VCaP (cell line): ENCODE data around the gene VSX2.

Source experiments
- H3K27ac ChIP-seq: fragments of 450-650 bp; 2 replicates; pipeline ENCODE4 v1.5.1; 2017
- CTCF ChIP-seq: fragments of 450-650 bp; conservative IDR thresholded peaks from 2 replicates; pipeline ENCODE4 v1.5.1; 2017; ENCODE audit warnings: mild to moderate bottlenecking, moderate library complexity

The VSX2 gene

GRCh38 chr14:74203639-74204038, 35.6 kb upstream of the VSX2 start:
- H3K27ac ChIP-seq, result no peak overlapping the region
- TF ChIP-seq CTCF, result no peak

GRCh38 chr14:74204491-74204890, 34.8 kb upstream of the VSX2 start:
- H3K27ac ChIP-seq, result no peak overlapping the region
- TF ChIP-seq CTCF, result no peak

GRCh38 chr14:74205882-74206281, 33.4 kb upstream of the VSX2 start:
- no peak overlapping the region for H3K27ac ChIP-seq
- TF ChIP-seq CTCF, result no peak

GRCh38 chr14:74207943-74208342, 31.3 kb upstream of the VSX2 start:
- 0 out of 2 replicates have a peak, but pooled peaks have one; percentile 5 for TF ChIP-seq CTCF
- H3K27ac ChIP-seq, result no peak overlapping the region

- no peak for TF ChIP-seq CTCF
- H3K27ac ChIP-seq, result no peak overlapping the region
Observed at GRCh38 chr14:74208642-74209041, 30.6 kb upstream of the VSX2 start.

- TF ChIP-seq CTCF, result no peak
- H3K27ac ChIP-seq, result no peak overlapping the region
Observed at GRCh38 chr14:74211945-74212580, 27.2 kb upstream of the VSX2 start.

- H3K27ac ChIP-seq, result no peak overlapping the region
- no peak for TF ChIP-seq CTCF
Observed at GRCh38 chr14:74213907-74214803, 25.1 kb upstream of the VSX2 start.
